ENCODE measurements around the gene VSIG10L.

Gene VSIG10L

GRCh38 chr19:51341976-51342580, at the start of gene VSIG10L:
VSIG10L (minus strand) TSS chr19:51342139; CDS start chr19:51342124, 15 bp downstream.
- peak within 1 kb of the TSS; percentile 65 for H3K4me3 Mint-ChIP-seq
- H3K9me3 Mint-ChIP-seq, result peaks cover 2% of the 10 kb centered on the region
- H3K27me3 Mint-ChIP-seq, result peaks cover 3% of the 10 kb centered on the region
- peaks cover 25% of the 10 kb centered on the region for H3K36me3 Mint-ChIP-seq (ENCODE audit: low read depth)
- DNase-seq, result no peak
- H3K4me1 Mint-ChIP-seq (ENCODE audit: low read depth), result peaks cover 16% of the 10 kb centered on the region
- H3K27ac Mint-ChIP-seq, result peak within 1 kb of the TSS; percentile 13

- H3K4me1 Mint-ChIP-seq (ENCODE audit: low read depth), result peaks cover 49% of the 10 kb centered on the region
- no peak overlapping the region for H3K27ac Mint-ChIP-seq
- H3K9me3 Mint-ChIP-seq, result no peaks in the 10 kb centered on the region
- H3K36me3 Mint-ChIP-seq (ENCODE audit: low read depth), result peaks cover 11% of the 10 kb centered on the region
- H3K4me3 Mint-ChIP-seq, result no peak overlapping the region
- H3K27me3 Mint-ChIP-seq, result no peaks in the 10 kb centered on the region
- no peak for DNase-seq
These were observed 49.2 kb upstream of the VSIG10L start for GRCh38 chr19:51391073-51391611.

- peaks cover 31% of the 10 kb centered on the region for H3K4me1 Mint-ChIP-seq (ENCODE audit: low read depth)
- no peaks in the 10 kb centered on the region for H3K27me3 Mint-ChIP-seq
- H3K27ac Mint-ChIP-seq, result no peak overlapping the region
- H3K4me3 Mint-ChIP-seq, result no peak overlapping the region
- H3K36me3 Mint-ChIP-seq (ENCODE audit: low read depth), result no peaks in the 10 kb centered on the region
- H3K9me3 Mint-ChIP-seq, result no peaks in the 10 kb centered on the region
- DNase-seq, result no peak
These were observed 47.2 kb upstream of the VSIG10L start for GRCh38 chr19:51389143-51389542.

- DNase-seq, result no peak
- Mint-ChIP-seq H3K9me3 (no peaks in the 10 kb centered on the region), H3K4me3 (peak within 1 kb of the TSS; percentile 15), H3K4me1 (ENCODE audit: low read depth) (peaks cover 22% of the 10 kb centered on the region), H3K27ac (peak within 1 kb of the TSS; percentile 35), H3K27me3 (no peaks in the 10 kb centered on the region), H3K36me3 (ENCODE audit: low read depth) (no peaks in the 10 kb centered on the region)
These were observed 46.0 kb upstream of the VSIG10L start, which contains the start of gene LIM2 for GRCh38 chr19:51387924-51388389. LIM2 (minus strand) TSS chr19:51387974; CDS start chr19:51387443, 531 bp downstream.

GRCh38 chr19:51386882-51387520, 45.1 kb upstream of the VSIG10L start:
- peaks cover under 1% of the 10 kb centered on the region for H3K9me3 Mint-ChIP-seq
- no peaks in the 10 kb centered on the region for H3K27me3 Mint-ChIP-seq
- H3K4me3 Mint-ChIP-seq, result peak overlapping the region; percentile 15
- no peak for DNase-seq
- peaks cover 19% of the 10 kb centered on the region for H3K4me1 Mint-ChIP-seq (ENCODE audit: low read depth)
- peak overlapping the region; percentile 35 for H3K27ac Mint-ChIP-seq
- no peaks in the 10 kb centered on the region for H3K36me3 Mint-ChIP-seq (ENCODE audit: low read depth)

- Mint-ChIP-seq H3K27ac (no peak overlapping the region), H3K36me3 (ENCODE audit: low read depth) (no peaks in the 10 kb centered on the region), H3K9me3 (peaks cover 2% of the 10 kb centered on the region)
These were observed 40.1 kb upstream of the VSIG10L start for GRCh38 chr19:51382004-51382403.

GRCh38 chr19:51380379-51380778, 38.4 kb upstream of the VSIG10L start:
- Mint-ChIP-seq H3K4me3 (no peak overlapping the region), H3K9me3 (peaks cover 2% of the 10 kb centered on the region), H3K36me3 (ENCODE audit: low read depth) (peaks cover under 1% of the 10 kb centered on the region), H3K27ac (no peak overlapping the region), H3K27me3 (no peaks in the 10 kb centered on the region), H3K4me1 (ENCODE audit: low read depth) (peaks cover 44% of the 10 kb centered on the region)
- DNase-seq, result no peak

More at GRCh38 chr19:51382004-51382403, 40.1 kb upstream of the VSIG10L start:
- no peak overlapping the region for H3K4me3 Mint-ChIP-seq
- H3K4me1 Mint-ChIP-seq (ENCODE audit: low read depth), result peaks cover 29% of the 10 kb centered on the region
- no peak for DNase-seq
- no peaks in the 10 kb centered on the region for H3K27me3 Mint-ChIP-seq

- Mint-ChIP-seq H3K9me3 (peaks cover 4% of the 10 kb centered on the region), H3K4me3 (no peak overlapping the region), H3K27ac (no peak overlapping the region), H3K27me3 (no peaks in the 10 kb centered on the region), H3K4me1 (ENCODE audit: low read depth) (peaks cover 70% of the 10 kb centered on the region), H3K36me3 (ENCODE audit: low read depth) (peaks cover 3% of the 10 kb centered on the region)
- no peak for DNase-seq
These were observed 35.5 kb upstream of the VSIG10L start for GRCh38 chr19:51377422-51377821.

- Mint-ChIP-seq H3K27ac (peak overlapping the region; percentile 90), H3K27me3 (no peaks in the 10 kb centered on the region), H3K4me3 (peak overlapping the region; percentile 67), H3K36me3 (ENCODE audit: low read depth) (peaks cover 21% of the 10 kb centered on the region), H3K4me1 (ENCODE audit: low read depth) (peaks cover 78% of the 10 kb centered on the region), H3K9me3 (peaks cover 2% of the 10 kb centered on the region)
- DNase-seq, result peak; percentile 64
These were observed 33.7 kb upstream of the VSIG10L start for GRCh38 chr19:51375504-51376221.

- H3K27ac Mint-ChIP-seq, result peak within 1 kb of the TSS; percentile 98
- peaks cover 37% of the 10 kb centered on the region for H3K36me3 Mint-ChIP-seq (ENCODE audit: low read depth)
- H3K4me3 Mint-ChIP-seq, result peak within 1 kb of the TSS; percentile 97
- DNase-seq, result peak; percentile 81
- H3K27me3 Mint-ChIP-seq, result no peaks in the 10 kb centered on the region
- peaks cover 77% of the 10 kb centered on the region for H3K4me1 Mint-ChIP-seq (ENCODE audit: low read depth)
- H3K9me3 Mint-ChIP-seq, result peaks cover 2% of the 10 kb centered on the region
These were observed 30.9 kb upstream of the VSIG10L start, which contains the start of gene NKG7 for GRCh38 chr19:51372649-51373504. NKG7 (minus strand) TSS chr19:51372654; CDS start chr19:51372535, 119 bp downstream.

- Mint-ChIP-seq H3K9me3 (peaks cover 2% of the 10 kb centered on the region), H3K36me3 (ENCODE audit: low read depth) (peaks cover 43% of the 10 kb centered on the region), H3K4me1 (ENCODE audit: low read depth) (peaks cover 77% of the 10 kb centered on the region), H3K27ac (peak overlapping the region; percentile 98), H3K4me3 (peak overlapping the region; percentile 97), H3K27me3 (no peaks in the 10 kb centered on the region)
- DNase-seq, result no peak
These were observed 30.2 kb upstream of the VSIG10L start for GRCh38 chr19:51372021-51372648.

GRCh38 chr19:51371186-51371690, 29.3 kb upstream of the VSIG10L start:
- Mint-ChIP-seq H3K9me3 (peaks cover 2% of the 10 kb centered on the region), H3K27me3 (no peaks in the 10 kb centered on the region), H3K36me3 (ENCODE audit: low read depth) (peaks cover 51% of the 10 kb centered on the region), H3K4me1 (ENCODE audit: low read depth) (peaks cover 75% of the 10 kb centered on the region), H3K4me3 (peak overlapping the region; percentile 97), H3K27ac (peak overlapping the region; percentile 98)
- no peak for DNase-seq

GRCh38 chr19:51370230-51370629, 28.3 kb upstream of the VSIG10L start:
- Mint-ChIP-seq H3K36me3 (ENCODE audit: low read depth) (peaks cover 58% of the 10 kb centered on the region), H3K4me3 (peak overlapping the region; percentile 97), H3K4me1 (ENCODE audit: low read depth) (peaks cover 68% of the 10 kb centered on the region)

More at GRCh38 chr19:51370230-51370629, 28.3 kb upstream of the VSIG10L start:
- Mint-ChIP-seq H3K27ac (peak overlapping the region; percentile 98), H3K27me3 (no peaks in the 10 kb centered on the region), H3K9me3 (peaks cover under 1% of the 10 kb centered on the region)
- no peak for DNase-seq

Measured in activated T-cell treated with anti-CD3 and anti-CD28 coated beads, Interleukin-2, amount 50 U/mL, for 24 hours (primary cell).